CD8-positive, alpha-beta memory T cell (primary cell): ENCODE results near the gene IQCN. TPM values are rescaled to one million over a fixed set of nuclear protein-coding genes. Genes with fewer than 3 reads are reported as not detected.
"Not testable (repeated sequence)": the region's sequence is repeated elsewhere in the genome, so short reads cannot be mapped to it uniquely, and the experiment has no call there.

Source experiments
- CTCF ChIA-PET: fragments of 350-600 bp; sonication (Branson Sonifier 250); formaldehyde crosslinking; loops from one replicate; lab custom pipeline; 2021; ENCODE audit warnings: antibody characterized with exemption; lab: Charles Lee
- POLR2A ChIA-PET: fragments of 350-600 bp; sonication (Branson Sonifier 250); formaldehyde crosslinking; loops from one replicate; lab custom pipeline; 2021; ENCODE audit warnings: antibody characterized with exemption; lab: Charles Lee
- DNase-seq, 5 donors: peaks; one replicate each; pipeline versions ENCODE4 v3.0.0 to v3.0.0-alpha.2; 2020 to 2022; ENCODE audit warnings: mixed read lengths in 1 of 5
- H3K27ac ChIP-seq: one replicate; pipeline ENCODE4 v1.7.0; 2013; ENCODE audit warnings: low read depth, mild to moderate bottlenecking, low read length, moderate library complexity
- H3K27me3 ChIP-seq: 2 replicates; pipeline ENCODE4 v1.7.0; 2013; ENCODE audit warnings: low read length, mild to moderate bottlenecking; ENCODE audit not compliant: insufficient read depth, poor library complexity, severe bottlenecking
- H3K36me3 ChIP-seq: 2 replicates; pipeline ENCODE4 v1.7.0; 2013; ENCODE audit warnings: mild to moderate bottlenecking, low read length, moderate library complexity; ENCODE audit not compliant: insufficient read depth
- H3K4me1 ChIP-seq: 2 replicates; pipeline ENCODE4 v1.7.0; 2013; ENCODE audit warnings: mild to moderate bottlenecking, low read length, moderate library complexity; ENCODE audit not compliant: insufficient read depth
- H3K4me3 ChIP-seq: 2 replicates; pipeline ENCODE4 v1.7.0; 2013; ENCODE audit warnings: mild to moderate bottlenecking, low read length
- H3K9me3 ChIP-seq: 2 replicates; pipeline ENCODE4 v1.7.0; 2013; ENCODE audit warnings: mild to moderate bottlenecking, low read length
- H3K27ac Mint-ChIP-seq, 8 donors: one replicate each; pipeline ENCODE4 v1.8.0; 2020 to 2021; ENCODE audit warnings: mixed read lengths in 8 of 8, mild to moderate bottlenecking in 6 of 8, inconsistent platforms in 3 of 8, moderate library complexity in 3 of 8
- H3K27me3 Mint-ChIP-seq, 2 donors: one replicate each; pipeline ENCODE4 v1.8.0; 2020 to 2021; ENCODE audit warnings: mixed read lengths in 2 of 2, mild to moderate bottlenecking in 1 of 2, moderate library complexity in 1 of 2
- H3K36me3 Mint-ChIP-seq, 3 donors: one replicate each; pipeline ENCODE4 v1.8.0; 2020 to 2021; ENCODE audit warnings: mixed read lengths in 3 of 3, inconsistent platforms in 1 of 3, mild to moderate bottlenecking in 1 of 3
- H3K4me1 Mint-ChIP-seq, 3 donors: one replicate each; pipeline ENCODE4 v1.8.0; 2020 to 2021; ENCODE audit warnings: mixed read lengths in 3 of 3, inconsistent platforms in 1 of 3, mild to moderate bottlenecking in 1 of 3
- H3K4me3 Mint-ChIP-seq, 7 donors: one replicate each; pipeline ENCODE4 v1.8.0; 2020 to 2021; ENCODE audit warnings: mixed read lengths in 7 of 7, mild to moderate bottlenecking in 6 of 7, moderate library complexity in 4 of 7, inconsistent platforms in 2 of 7
- H3K9me3 Mint-ChIP-seq, 5 donors: one replicate each; pipeline ENCODE4 v1.8.0; 2020 to 2022; ENCODE audit warnings: mixed read lengths in 5 of 5, mild to moderate bottlenecking in 3 of 5, moderate library complexity in 2 of 5, inconsistent platforms in 1 of 5
- polyA plus RNA-seq: library from polyadenylated mRNA; unstranded; fragments of 300-500 nt; fragmentation: Illumina TruSeq; gene quantifications from one replicate; pipeline ENCODE4 v1.2.3, GENCODE V29; 2021
- total RNA-seq, 2 experiments: library from RNA; stranded (reverse); gene quantifications; one replicate each; pipeline ENCODE4 v1.2.3, GENCODE V29; 2021

Gene IQCN
- total and polyA plus RNA-seq, 3 experiments from 2014 or later: 0.31 to 1.3 (median 1.3) TPM

- Mint-ChIP-seq H3K4me3 (peak overlapping the region in 1 of 7 donors; percentile 55), H3K27me3 (peaks cover 9 to 13% of the 10 kb centered on the region in 2 donors), H3K27ac (peak overlapping the region in 1 of 8 donors; percentile 20)
- H3K4me3 ChIP-seq, H3K4me1 ChIP-seq, H3K9me3 Mint-ChIP-seq, H3K36me3 ChIP-seq, H3K4me1 Mint-ChIP-seq, H3K27ac ChIP-seq, DNase-seq, H3K36me3 Mint-ChIP-seq, POLR2A ChIA-PET, H3K9me3 ChIP-seq, H3K27me3 ChIP-seq: not testable (repeated sequence)
- CTCF ChIA-PET: interaction anchor here (10.9 kb wide), 1 partner anchor 41 kb away, joined by 116 read pairs; a partner anchor contains a TSS
Measured at GRCh38 chr19:18209912-18210311, 64.3 kb downstream of the IQCN start.

GRCh38 chr19:18208098-18208951 lies 65.9 kb downstream of the IQCN start:
- H3K4me1 Mint-ChIP-seq: peaks cover 8 to 18% (median 9%) of the 10 kb centered on the region in 3 donors
- H3K9me3 Mint-ChIP-seq: no peaks in the 10 kb centered on the region
- H3K4me3 ChIP-seq: no peak overlapping the region
- H3K4me1 ChIP-seq: peaks cover 9% of the 10 kb centered on the region
- H3K9me3 ChIP-seq: no peaks in the 10 kb centered on the region
- peaks cover 9 to 13% of the 10 kb centered on the region in 2 donors for H3K27me3 Mint-ChIP-seq
- ChIA-PET CTCF (interaction anchor here (0.6 to 10.9 kb wide), 4 partner anchors 15 to 120 kb away, joined by 3 to 116 read pairs (median 5); partner anchors contain the start of gene MPV17L2), POLR2A (no interaction called here)
- peaks cover 0 to 5% (median 0%) of the 10 kb centered on the region in 3 donors for H3K36me3 Mint-ChIP-seq
- H3K27me3 ChIP-seq: peaks cover 5% of the 10 kb centered on the region
- H3K27ac ChIP-seq: no peak overlapping the region
- DNase-seq: peak in 3 of 5 donors; percentile 31 to 53 (median 31)
- H3K27ac Mint-ChIP-seq: no peak overlapping the region
- H3K4me3 Mint-ChIP-seq: no peak overlapping the region
- no peaks in the 10 kb centered on the region for H3K36me3 ChIP-seq

Other genes starting within 250 kb of the IQCN start
- gene IL12RB1, start 187.5 kb downstream of the IQCN start, total RNA-seq: 10 to 100 TPM; 18.9 to 19.6 TPM
- 43.2 TPM for gene IL12RB1, start 187.5 kb downstream of the IQCN start, polyA plus RNA-seq
- 10 to 100 TPM; 15.0 to 15.9 TPM for gene MAST3, start 176.7 kb downstream of the IQCN start, total RNA-seq
- 18.6 TPM for gene MAST3, start 176.7 kb downstream of the IQCN start, polyA plus RNA-seq
- gene PIK3R2, start 121.3 kb downstream of the IQCN start, total RNA-seq: 10 to 100 TPM; 17.7 to 17.9 TPM
- 5.7 TPM for gene PIK3R2, start 121.3 kb downstream of the IQCN start, polyA plus RNA-seq
- 10 to 100 TPM; 33.3 to 34.5 TPM for gene IFI30, start 100.6 kb downstream of the IQCN start, total RNA-seq
- 10.9 TPM for gene IFI30, start 100.6 kb downstream of the IQCN start, polyA plus RNA-seq
- gene MPV17L2, start 81.2 kb downstream of the IQCN start, total RNA-seq: 10 to 100 TPM; 24.2 to 24.6 TPM
- gene MPV17L2, start 81.2 kb downstream of the IQCN start, polyA plus RNA-seq: 12.6 TPM
- gene RAB3A, start 70.4 kb downstream of the IQCN start, total RNA-seq: 1 to 10 TPM; 2.9 to 3.8 TPM
- 0.59 TPM for gene RAB3A, start 70.4 kb downstream of the IQCN start, polyA plus RNA-seq
- not detected for gene PDE4C, start 48.0 kb downstream of the IQCN start, total RNA-seq
- gene PDE4C, start 48.0 kb downstream of the IQCN start, polyA plus RNA-seq: not detected
- 100 to 1,000 TPM; 300 to 327 TPM for gene JUND, start 7.2 kb upstream of the IQCN start, total RNA-seq
- gene JUND, start 7.2 kb upstream of the IQCN start, polyA plus RNA-seq: 174 TPM
- gene LSM4, start 48.6 kb upstream of the IQCN start, total RNA-seq: 100 to 1,000 TPM; 351 to 373 TPM
- gene LSM4, start 48.6 kb upstream of the IQCN start, polyA plus RNA-seq: 154 TPM
- gene PGPEP1, start 66.1 kb upstream of the IQCN start, total RNA-seq: 10 to 100 TPM; 27.3 to 27.7 TPM
- 12.2 TPM for gene PGPEP1, start 66.1 kb upstream of the IQCN start, polyA plus RNA-seq
- gene GDF15, start 111.7 kb upstream of the IQCN start, total RNA-seq: under 1 TPM; 0.28 to 0.29 TPM
- gene GDF15, start 111.7 kb upstream of the IQCN start, polyA plus RNA-seq: not detected
- gene LRRC25, start 123.2 kb upstream of the IQCN start, total RNA-seq: under 1 TPM; 0.26 to 0.31 TPM
- gene LRRC25, start 123.2 kb upstream of the IQCN start, polyA plus RNA-seq: not detected
- gene SSBP4, start 144.9 kb upstream of the IQCN start, total RNA-seq: 100 to 1,000 TPM; 111 to 131 TPM
- 108 TPM for gene SSBP4, start 144.9 kb upstream of the IQCN start, polyA plus RNA-seq
- gene ISYNA1, start 163.7 kb upstream of the IQCN start, total RNA-seq: 10 to 100 TPM; 18.2 to 20.3 TPM
- 33.2 TPM for gene ISYNA1, start 163.7 kb upstream of the IQCN start, polyA plus RNA-seq
- 10 to 100 TPM; 24.4 to 25.5 TPM for gene ELL, start 247.6 kb upstream of the IQCN start, total RNA-seq
- gene ELL, start 247.6 kb upstream of the IQCN start, polyA plus RNA-seq: 22.1 TPM